ENCODE measurements around the gene ENHO.

ENHO gene

DNA sequence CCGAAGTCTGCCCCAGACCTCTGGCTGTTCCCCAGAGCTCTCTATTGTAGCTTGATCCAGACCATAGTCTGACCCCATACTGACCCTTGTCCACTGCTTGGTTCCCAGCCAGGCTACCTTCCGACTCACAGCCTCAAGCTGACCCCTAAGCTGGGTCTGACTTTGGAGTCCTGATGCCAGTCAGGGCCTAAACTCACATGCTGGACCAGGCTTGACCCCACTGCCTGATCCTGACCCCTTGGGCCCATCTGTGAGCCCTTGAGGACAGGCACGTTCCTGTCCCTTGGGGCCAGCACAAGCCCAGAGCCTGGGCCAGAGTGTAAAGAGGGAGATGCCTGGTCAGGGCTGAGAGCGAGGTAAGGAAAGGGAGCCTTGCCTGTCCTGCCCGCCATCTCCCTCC lies 32.7 kb upstream of the ENHO start:
- WGBS (ENCODE audit: extremely low coverage, insufficient coverage, insufficient read length), result no CpG with 5 or more reads among the region's 5 CpGs
- Histone ChIP-seq H3K9ac (ENCODE audit: low read length) (no peak overlapping the region), H3K79me2 (ENCODE audit: control insufficient read depth, insufficient read depth, low read length, poor library complexity) (no peaks in the 10 kb centered on the region), H3K79me1 (ENCODE audit: low read length) (no peaks in the 10 kb centered on the region), H4K8ac (ENCODE audit: low read depth, low read length) (no peak overlapping the region), H3K18ac (ENCODE audit: low read length) (no peak overlapping the region), H3K4ac (ENCODE audit: low read depth, low read length) (no peak overlapping the region), H3K4me3 (ENCODE audit: low read depth, low read length) (no peak overlapping the region), H2AFZ (ENCODE audit: insufficient read depth, low read length, poor library complexity) (no peak overlapping the region), H4K12ac (ENCODE audit: low read depth, low read length) (no peak overlapping the region), H3K14ac (ENCODE audit: low read length) (no peak overlapping the region), H2BK120ac (ENCODE audit: insufficient read depth, low read length, poor library complexity) (no peak overlapping the region), H3K27ac (ENCODE audit: low read depth, low read length) (no peak overlapping the region), H3K4me2 (ENCODE audit: low read length) (no peak overlapping the region), H3K9me3 (ENCODE audit: insufficient read depth, low read depth, low read length) (peaks cover 6% of the 10 kb centered on the region), H2BK5ac (ENCODE audit: low read depth, low read length, poor library complexity) (no peak overlapping the region), H2BK12ac (ENCODE audit: low read length) (no peak overlapping the region), H3K23ac (ENCODE audit: low read length) (no peak overlapping the region), H4K91ac (ENCODE audit: low read depth, low read length) (no peak overlapping the region), H2AK5ac (ENCODE audit: low read length) (no peak overlapping the region), H3K4me1 (ENCODE audit: control insufficient read depth in 1 of 2, insufficient read depth in 2 of 2, low read length in 2 of 2) (peaks cover 0 to 6% of the 10 kb centered on the region in 2 experiments), H3K27me3 (ENCODE audit: insufficient read depth, low read length) (no peaks in the 10 kb centered on the region), H3K36me3 (ENCODE audit: control insufficient read depth in 1 of 2, insufficient read depth in 2 of 2, low read length in 2 of 2) (no peaks in the 10 kb centered on the region)
- no peak for DNase-seq

DNA sequence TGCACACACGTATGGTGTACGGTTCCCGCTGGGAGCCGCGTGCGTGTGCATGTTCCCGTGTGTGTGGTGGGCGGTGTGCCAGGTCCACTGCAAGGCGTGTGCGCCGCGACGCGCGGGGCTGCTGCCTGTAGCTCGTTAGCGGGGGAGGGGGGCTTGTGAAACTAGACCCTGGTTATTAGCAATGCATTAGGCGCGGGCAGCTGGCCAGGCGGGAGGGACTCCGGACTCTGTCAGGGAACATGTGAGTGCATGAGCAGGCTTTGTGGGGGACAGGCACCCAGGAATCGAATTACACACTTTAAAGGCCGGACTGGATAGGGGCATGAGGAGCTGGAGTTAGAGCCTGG lies 32.2 kb upstream of the ENHO start:
- Histone ChIP-seq H3K79me2 (ENCODE audit: control insufficient read depth, insufficient read depth, low read length, poor library complexity) (no peaks in the 10 kb centered on the region), H3K36me3 (ENCODE audit: control insufficient read depth in 1 of 2, insufficient read depth in 2 of 2, low read length in 2 of 2) (no peaks in the 10 kb centered on the region), H3K14ac (ENCODE audit: low read length) (no peak overlapping the region), H3K9me3 (ENCODE audit: insufficient read depth, low read depth, low read length) (peaks cover 6% of the 10 kb centered on the region), H3K23ac (ENCODE audit: low read length) (no peak overlapping the region), H3K18ac (ENCODE audit: low read length) (no peak overlapping the region), H2AFZ (ENCODE audit: insufficient read depth, low read length, poor library complexity) (no peak overlapping the region), H2BK5ac (ENCODE audit: low read depth, low read length, poor library complexity) (no peak overlapping the region), H2BK120ac (ENCODE audit: insufficient read depth, low read length, poor library complexity) (no peak overlapping the region), H4K91ac (ENCODE audit: low read depth, low read length) (no peak overlapping the region), H2AK5ac (ENCODE audit: low read length) (no peak overlapping the region), H3K4me1 (ENCODE audit: control insufficient read depth in 1 of 2, insufficient read depth in 2 of 2, low read length in 2 of 2) (peaks cover 0 to 6% of the 10 kb centered on the region in 2 experiments), H3K4me3 (ENCODE audit: low read depth, low read length) (no peak overlapping the region), H3K79me1 (ENCODE audit: low read length) (no peaks in the 10 kb centered on the region), H3K27me3 (ENCODE audit: insufficient read depth, low read length) (no peaks in the 10 kb centered on the region), H4K12ac (ENCODE audit: low read depth, low read length) (no peak overlapping the region), H2BK12ac (ENCODE audit: low read length) (no peak overlapping the region), H3K4me2 (ENCODE audit: low read length) (no peak overlapping the region), H3K27ac (ENCODE audit: low read depth, low read length) (no peak overlapping the region), H3K4ac (ENCODE audit: low read depth, low read length) (no peak overlapping the region), H4K8ac (ENCODE audit: low read depth, low read length) (no peak overlapping the region), H3K9ac (ENCODE audit: low read length) (no peak overlapping the region)
- DNase-seq, result no peak
- WGBS (ENCODE audit: extremely low coverage, insufficient coverage, insufficient read length), result no CpG with 5 or more reads among the region's 23 CpGs

DNA sequence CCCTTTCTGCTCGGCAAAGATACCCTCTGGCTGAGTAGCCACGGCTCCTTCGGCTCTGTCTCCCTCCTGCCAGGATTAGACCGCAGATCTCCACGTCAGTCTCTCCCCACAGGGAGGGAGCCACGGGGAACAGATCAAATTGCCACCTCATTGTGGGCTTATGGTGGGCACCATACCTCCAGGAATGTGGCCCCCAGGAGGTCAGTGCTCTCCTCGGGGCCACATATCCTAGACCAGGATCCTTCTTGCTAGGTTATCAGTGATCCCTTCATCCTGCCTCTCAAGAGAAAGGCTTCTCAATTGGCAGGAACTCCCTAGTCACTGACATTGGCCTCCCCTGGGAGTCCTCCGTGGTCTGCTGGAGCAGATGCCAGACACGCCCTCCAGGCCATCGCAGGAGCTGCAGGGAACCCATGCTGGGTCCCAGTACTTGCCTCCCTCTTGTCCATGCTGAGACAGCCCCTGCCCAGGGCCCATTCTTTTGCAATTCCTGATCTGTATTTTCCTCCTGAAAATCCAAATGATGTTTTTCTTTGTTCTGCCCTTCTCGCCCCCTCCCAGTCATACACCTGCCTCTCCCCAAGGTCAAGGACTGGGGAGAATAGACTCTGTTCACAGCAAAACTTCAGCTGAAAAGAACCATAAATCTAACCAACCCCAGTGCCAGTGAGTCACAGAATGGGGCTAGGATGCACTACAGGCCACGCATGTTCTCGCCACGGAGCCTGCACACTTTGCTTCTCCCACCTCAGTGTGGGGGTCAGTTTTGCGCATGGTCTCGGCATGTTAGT lies 31.6 kb upstream of the ENHO start:
- no peak overlapping the region for H4K91ac ChIP-seq (ENCODE audit: low read depth, low read length)

DNA sequence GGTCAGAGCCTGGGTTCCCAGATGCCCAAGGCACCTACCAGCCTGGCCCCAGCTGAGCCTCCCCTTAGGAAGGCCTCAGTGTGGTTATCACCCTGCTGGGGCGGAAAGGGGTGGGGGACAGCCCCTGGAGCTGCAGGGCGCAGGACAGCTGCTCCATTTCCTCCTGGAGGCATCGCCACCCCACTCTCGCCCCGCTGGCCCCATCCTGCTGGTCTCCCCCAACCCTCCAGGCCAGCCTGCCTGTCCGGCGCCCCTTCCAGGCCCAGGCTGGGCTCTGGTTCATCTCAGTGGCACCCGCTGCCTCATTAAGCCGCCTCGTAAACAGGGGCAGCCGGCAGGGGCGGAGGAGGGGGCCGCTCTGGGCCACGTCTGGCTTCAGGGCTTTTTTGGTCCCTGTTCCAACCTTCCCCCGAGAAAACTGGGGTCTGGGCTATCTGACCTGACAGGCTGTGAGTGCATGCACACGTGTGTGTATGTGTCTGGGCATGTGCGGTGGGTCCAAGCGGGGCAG lies 30.8 kb upstream of the ENHO start:
- Histone ChIP-seq H3K18ac (ENCODE audit: low read length) (no peak overlapping the region), H3K79me1 (ENCODE audit: low read length) (no peaks in the 10 kb centered on the region), H2AFZ (ENCODE audit: insufficient read depth, low read length, poor library complexity) (no peak overlapping the region), H3K27me3 (ENCODE audit: insufficient read depth, low read length) (no peaks in the 10 kb centered on the region), H3K4me3 (ENCODE audit: low read depth, low read length) (no peak overlapping the region), H3K27ac (ENCODE audit: low read depth, low read length) (no peak overlapping the region), H3K9me3 (ENCODE audit: insufficient read depth, low read depth, low read length) (peaks cover 6% of the 10 kb centered on the region), H3K23ac (ENCODE audit: low read length) (no peak overlapping the region), H3K36me3 (ENCODE audit: control insufficient read depth in 1 of 2, insufficient read depth in 2 of 2, low read length in 2 of 2) (no peaks in the 10 kb centered on the region), H3K4ac (ENCODE audit: low read depth, low read length) (no peak overlapping the region), H3K79me2 (ENCODE audit: control insufficient read depth, insufficient read depth, low read length, poor library complexity) (no peaks in the 10 kb centered on the region), H4K91ac (ENCODE audit: low read depth, low read length) (no peak overlapping the region), H3K4me2 (ENCODE audit: low read length) (no peak overlapping the region), H2BK5ac (ENCODE audit: low read depth, low read length, poor library complexity) (no peak overlapping the region), H4K8ac (ENCODE audit: low read depth, low read length) (no peak overlapping the region), H4K12ac (ENCODE audit: low read depth, low read length) (no peak overlapping the region), H3K14ac (ENCODE audit: low read length) (no peak overlapping the region), H3K9ac (ENCODE audit: low read length) (no peak overlapping the region), H2BK120ac (ENCODE audit: insufficient read depth, low read length, poor library complexity) (no peak overlapping the region), H2AK5ac (ENCODE audit: low read length) (no peak overlapping the region), H2BK12ac (ENCODE audit: low read length) (no peak overlapping the region), H3K4me1 (ENCODE audit: control insufficient read depth in 1 of 2, insufficient read depth in 2 of 2, low read length in 2 of 2) (peaks cover 0 to 6% of the 10 kb centered on the region in 2 experiments)
- no peak for DNase-seq
- no CpG with 5 or more reads among the region's 18 CpGs for WGBS (ENCODE audit: extremely low coverage, insufficient coverage, insufficient read length)

More for the DNA sequence above, 31.6 kb upstream of the ENHO start:
- Histone ChIP-seq H2BK12ac (ENCODE audit: low read length) (no peak overlapping the region), H4K12ac (ENCODE audit: low read depth, low read length) (no peak overlapping the region), H3K36me3 (ENCODE audit: control insufficient read depth in 1 of 2, insufficient read depth in 2 of 2, low read length in 2 of 2) (no peaks in the 10 kb centered on the region), H3K4me3 (ENCODE audit: low read depth, low read length) (no peak overlapping the region), H2AFZ (ENCODE audit: insufficient read depth, low read length, poor library complexity) (no peak overlapping the region), H3K4ac (ENCODE audit: low read depth, low read length) (no peak overlapping the region), H2BK5ac (ENCODE audit: low read depth, low read length, poor library complexity) (no peak overlapping the region), H3K9ac (ENCODE audit: low read length) (no peak overlapping the region), H3K14ac (ENCODE audit: low read length) (no peak overlapping the region), H3K79me1 (ENCODE audit: low read length) (no peaks in the 10 kb centered on the region), H2AK5ac (ENCODE audit: low read length) (no peak overlapping the region), H3K4me2 (ENCODE audit: low read length) (no peak overlapping the region), H3K27ac (ENCODE audit: low read depth, low read length) (no peak overlapping the region), H3K79me2 (ENCODE audit: control insufficient read depth, insufficient read depth, low read length, poor library complexity) (no peaks in the 10 kb centered on the region), H2BK120ac (ENCODE audit: insufficient read depth, low read length, poor library complexity) (no peak overlapping the region), H3K9me3 (ENCODE audit: insufficient read depth, low read depth, low read length) (peaks cover 6% of the 10 kb centered on the region), H3K27me3 (ENCODE audit: insufficient read depth, low read length) (no peaks in the 10 kb centered on the region), H3K18ac (ENCODE audit: low read length) (no peak overlapping the region), H3K23ac (ENCODE audit: low read length) (no peak overlapping the region), H3K4me1 (ENCODE audit: control insufficient read depth in 1 of 2, insufficient read depth in 2 of 2, low read length in 2 of 2) (peaks cover 0 to 6% of the 10 kb centered on the region in 2 experiments), H4K8ac (ENCODE audit: low read depth, low read length) (no peak overlapping the region)
- no peak for DNase-seq
- WGBS (ENCODE audit: extremely low coverage, insufficient coverage, insufficient read length), result no CpG with 5 or more reads among the region's 16 CpGs
